ENCODE measurements around the gene SECTM1. TPM values are rescaled to one million over a fixed set of nuclear protein-coding genes. Genes with fewer than 3 reads are reported as not detected.

The SECTM1 gene
- total and polyA plus RNA-seq, 9 of the 15 experiments (the other 6 are each of a cell fraction or from before 2014, with no cell fraction given), result 0.11 to 0.46 (median 0.18) TPM; not detected in 6

DNA sequence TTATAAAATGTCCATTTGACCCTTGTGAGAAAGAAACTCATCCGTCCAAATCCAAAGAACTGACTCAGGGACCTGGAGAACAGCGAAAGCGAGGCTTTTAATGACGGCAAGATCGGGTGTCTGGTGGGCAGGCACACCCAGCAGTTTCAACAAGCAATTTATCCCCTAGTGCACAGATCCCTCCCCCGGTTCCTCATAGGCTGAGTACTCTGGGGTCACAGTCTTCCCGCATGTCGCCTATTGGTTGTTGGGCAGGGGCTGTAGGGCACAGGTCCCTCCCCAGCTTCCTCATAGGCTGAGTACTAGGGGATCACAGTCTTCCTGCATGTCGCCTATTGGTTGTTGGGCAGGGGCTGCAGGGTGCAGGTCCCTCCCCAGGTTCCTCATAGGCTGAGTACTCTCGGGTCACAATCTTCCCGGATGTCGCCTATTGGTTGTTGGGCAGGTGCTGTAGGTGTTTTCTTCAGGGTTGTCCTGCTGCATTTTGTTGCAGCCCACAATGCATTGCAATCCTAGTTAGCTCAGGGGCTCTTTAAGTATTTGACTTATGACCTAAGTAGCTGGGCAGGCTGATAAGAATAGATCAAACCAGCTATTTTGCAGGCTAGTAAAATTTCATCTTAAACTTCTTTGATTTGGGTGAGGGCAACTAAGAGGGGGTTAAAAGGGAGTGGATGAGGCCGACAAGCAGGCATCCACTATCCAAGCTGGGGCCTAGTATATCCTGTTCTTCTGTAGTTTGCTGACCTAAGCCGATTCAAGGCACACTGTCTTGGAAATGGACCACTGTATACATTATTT lies 34.4 kb upstream of the SECTM1 start (continued):
- TF ChIP-seq BRCA1 (IDR thresholded peaks at IDR 0.05), result no peak
- no peak for TF ChIP-seq BRCA1 (CRISPR knock-in tag; IDR thresholded peaks at IDR 0.05)
- no peak for TF ChIP-seq RBBP5 (IDR thresholded peaks at IDR 0.05; ENCODE audit: borderline replicate concordance, insufficient read depth, low read length, poor library complexity, severe bottlenecking)
- TF ChIP-seq, protein P1, sequence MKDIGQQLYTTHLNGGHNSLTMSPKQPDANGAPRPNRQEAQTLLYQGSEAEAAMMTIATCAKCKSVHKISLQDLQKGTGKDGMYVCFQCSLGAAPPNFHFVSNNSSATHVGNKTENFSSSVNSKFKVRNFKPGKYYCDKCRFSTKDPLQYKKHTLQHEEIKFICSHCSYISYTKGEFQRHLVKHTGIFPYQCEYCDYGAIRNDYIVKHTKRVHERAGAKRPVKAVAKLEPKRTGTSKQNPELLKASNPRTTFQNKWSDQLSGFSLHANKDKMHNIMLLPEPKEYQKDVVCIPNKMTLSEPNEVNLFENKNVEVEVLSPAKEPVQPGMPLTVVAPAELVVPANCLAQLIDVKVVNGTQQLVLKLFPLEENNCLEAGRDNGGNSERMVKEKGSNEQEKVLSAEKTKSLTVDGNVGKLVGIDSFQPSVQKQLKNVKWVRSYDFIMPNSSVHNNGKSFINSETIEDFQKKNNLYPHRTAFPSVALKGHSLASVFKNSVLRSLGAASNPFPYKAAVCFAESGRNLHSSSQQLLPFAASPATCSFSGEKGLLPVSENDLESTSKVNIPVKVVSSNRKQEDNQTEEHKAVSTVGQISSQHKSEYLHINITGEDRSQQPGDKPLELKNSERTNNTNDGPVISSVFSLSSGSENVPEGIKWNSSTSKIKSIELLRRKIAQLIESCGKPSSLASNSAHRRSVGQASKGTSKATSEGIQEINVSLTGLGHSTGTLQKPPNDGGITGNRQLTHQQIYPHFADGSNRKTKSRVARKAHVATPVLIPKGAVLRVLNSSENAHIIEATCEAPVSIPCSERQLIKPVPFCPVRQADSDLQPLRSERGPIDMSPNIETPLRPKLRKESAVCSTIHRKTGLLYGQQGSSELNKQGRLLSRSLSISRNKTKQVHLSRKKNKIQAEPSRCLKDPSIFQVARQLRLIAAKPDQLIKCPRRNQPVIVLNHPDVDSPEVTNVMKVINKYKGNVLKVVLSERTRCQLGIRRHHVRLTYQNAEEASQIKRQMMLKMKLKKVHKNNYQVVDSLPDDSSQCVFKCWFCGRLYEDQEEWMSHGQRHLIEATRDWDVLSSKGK (CRISPR knock-in tag; IDR thresholded peaks at IDR 0.05), result no peak
- peak; percentile 73 for TF ChIP-seq ZNF143 (CRISPR knock-in tag; IDR thresholded peaks at IDR 0.05)
- TF ChIP-seq MAFF (IDR thresholded peaks at IDR 0.05; ENCODE audit: low read length), result no peak
- no peak for TF ChIP-seq ZNF134 (CRISPR knock-in tag; conservative IDR thresholded peaks at IDR 0.05)
- TF ChIP-seq EZH2 (IDR thresholded peaks at IDR 0.05; ENCODE audit: borderline replicate concordance, low read depth, low read length), result no peak
- peak in 1 of 2 experiments; percentile 48; a peak in 2 of 4 replicates for TF ChIP-seq MAZ (CRISPR knock-in tag; conservative IDR thresholded peaks at IDR 0.05 in 1 of 2, IDR thresholded peaks at IDR 0.05 in 1 of 2)
- no peak for TF ChIP-seq BRF1 (IDR thresholded peaks at IDR 0.05; ENCODE audit: borderline replicate concordance, extremely low read depth, insufficient read length)
- TF ChIP-seq WHSC1 (IDR thresholded peaks at IDR 0.05; ENCODE audit: low read length), result no peak
- no peak for TF ChIP-seq RUNX1 (IDR thresholded peaks at IDR 0.05; ENCODE audit: low read depth)
- TF ChIP-seq NUFIP1 (IDR thresholded peaks at IDR 0.05; ENCODE audit: partially characterized antibody), result no peak
- TF ChIP-seq ARID1B (IDR thresholded peaks at IDR 0.05), result no peak; the same call in 1 of the 2 replicates
- TF ChIP-seq KDM5B (IDR thresholded peaks at IDR 0.05; ENCODE audit: insufficient replicate concordance, low read depth, low read length), result peak; percentile 83
- TF ChIP-seq SMARCB1 (IDR thresholded peaks at IDR 0.05; ENCODE audit: insufficient read length, low read depth), result no peak
- TF ChIP-seq ZNF583 (CRISPR knock-in tag; IDR thresholded peaks at IDR 0.05), result no peak
- TF ChIP-seq, protein P2, sequence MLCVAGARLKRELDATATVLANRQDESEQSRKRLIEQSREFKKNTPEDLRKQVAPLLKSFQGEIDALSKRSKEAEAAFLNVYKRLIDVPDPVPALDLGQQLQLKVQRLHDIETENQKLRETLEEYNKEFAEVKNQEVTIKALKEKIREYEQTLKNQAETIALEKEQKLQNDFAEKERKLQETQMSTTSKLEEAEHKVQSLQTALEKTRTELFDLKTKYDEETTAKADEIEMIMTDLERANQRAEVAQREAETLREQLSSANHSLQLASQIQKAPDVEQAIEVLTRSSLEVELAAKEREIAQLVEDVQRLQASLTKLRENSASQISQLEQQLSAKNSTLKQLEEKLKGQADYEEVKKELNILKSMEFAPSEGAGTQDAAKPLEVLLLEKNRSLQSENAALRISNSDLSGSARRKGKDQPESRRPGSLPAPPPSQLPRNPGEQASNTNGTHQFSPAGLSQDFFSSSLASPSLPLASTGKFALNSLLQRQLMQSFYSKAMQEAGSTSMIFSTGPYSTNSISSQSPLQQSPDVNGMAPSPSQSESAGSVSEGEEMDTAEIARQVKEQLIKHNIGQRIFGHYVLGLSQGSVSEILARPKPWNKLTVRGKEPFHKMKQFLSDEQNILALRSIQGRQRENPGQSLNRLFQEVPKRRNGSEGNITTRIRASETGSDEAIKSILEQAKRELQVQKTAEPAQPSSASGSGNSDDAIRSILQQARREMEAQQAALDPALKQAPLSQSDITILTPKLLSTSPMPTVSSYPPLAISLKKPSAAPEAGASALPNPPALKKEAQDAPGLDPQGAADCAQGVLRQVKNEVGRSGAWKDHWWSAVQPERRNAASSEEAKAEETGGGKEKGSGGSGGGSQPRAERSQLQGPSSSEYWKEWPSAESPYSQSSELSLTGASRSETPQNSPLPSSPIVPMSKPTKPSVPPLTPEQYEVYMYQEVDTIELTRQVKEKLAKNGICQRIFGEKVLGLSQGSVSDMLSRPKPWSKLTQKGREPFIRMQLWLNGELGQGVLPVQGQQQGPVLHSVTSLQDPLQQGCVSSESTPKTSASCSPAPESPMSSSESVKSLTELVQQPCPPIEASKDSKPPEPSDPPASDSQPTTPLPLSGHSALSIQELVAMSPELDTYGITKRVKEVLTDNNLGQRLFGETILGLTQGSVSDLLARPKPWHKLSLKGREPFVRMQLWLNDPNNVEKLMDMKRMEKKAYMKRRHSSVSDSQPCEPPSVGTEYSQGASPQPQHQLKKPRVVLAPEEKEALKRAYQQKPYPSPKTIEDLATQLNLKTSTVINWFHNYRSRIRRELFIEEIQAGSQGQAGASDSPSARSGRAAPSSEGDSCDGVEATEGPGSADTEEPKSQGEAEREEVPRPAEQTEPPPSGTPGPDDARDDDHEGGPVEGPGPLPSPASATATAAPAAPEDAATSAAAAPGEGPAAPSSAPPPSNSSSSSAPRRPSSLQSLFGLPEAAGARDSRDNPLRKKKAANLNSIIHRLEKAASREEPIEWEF (CRISPR knock-in tag; IDR thresholded peaks at IDR 0.05), result no peak
- TF ChIP-seq CHCHD3 (CRISPR knock-in tag; IDR thresholded peaks at IDR 0.05), result no peak
